K562 (cell line): ENCODE measurements around the gene COL4A2. TPM values are rescaled to one million over a fixed set of nuclear protein-coding genes. Genes with fewer than 3 reads are reported as not detected.
A peak's percentile ranks its signal among the peaks of the same experiment; 100 is the strongest.

ENCODE experiments used
- ATAC-seq: fragments of 200-7000 bp; cut with Tn5 transposase; 3 replicates; pipeline ENCODE4 v1.9.1; 2020; ENCODE audit warnings: moderate library complexity
- BruUV-seq: library from RNA; stranded (reverse); fragments of 400-500 nt; replicated peaks from 2 replicates; lab custom pipeline; 2021; lab: Mats Ljungman, UMichigan
- CTCF ChIA-PET: fragments of 300-600 bp; formaldehyde crosslinking; extraction: SDS; loops from one replicate; lab custom pipeline; 2021; ENCODE audit warnings: low intra/inter-chr PET ratio; lab: Yijun Ruan, JAX
- POLR2A ChIA-PET: fragments of 300-600, 350-650 bp; sonication (Branson Sonifier 250); formaldehyde crosslinking; extraction: SDS; loops from one replicate; lab custom pipeline; 2021; ENCODE audit warnings: antibody characterized with exemption, inconsistent platforms; lab: Yijun Ruan, JAX
- DNase-seq, 4 experiments: peaks; one replicate each; pipeline versions ENCODE4 v3.0.0 to v3.0.0-alpha.2; 2011 to 2018; ENCODE audit warnings: low spot score in 3 of 4, mixed read lengths in 3 of 4; ENCODE audit errors: extremely low read depth in 1 of 4
- FAIRE-seq: peaks from 2 replicates; lab custom pipeline; 2011; peaks lifted over from hg19 to GRCh38; lab: Jason Lieb, UNC
- H2AFZ ChIP-seq: 2 replicates; pipeline ENCODE4 v1.6.0; 2011; ENCODE audit warnings: low read depth, low read length, control low read depth, inconsistent platforms
- H3K27ac ChIP-seq: fragments of 200-600 bp; 3 replicates; pipeline ENCODE4 v1.8.0; 2011; ENCODE audit warnings: low read depth, mild to moderate bottlenecking, control low read depth, inconsistent platforms, low read length, moderate library complexity, mixed read lengths; ENCODE audit errors: extremely low read depth
- H3K27me3 ChIP-seq, 2 experiments: fragments of 300-600 bp in 1 of 2; 2 replicates in 1 of 2; 3 replicates in 1 of 2; pipeline versions ENCODE4 v1.6.0 to v1.8.0; 2011; ENCODE audit warnings: inconsistent platforms in 2 of 2, low read length in 2 of 2, mild to moderate bottlenecking in 1 of 2, mixed read lengths in 1 of 2, moderate library complexity in 1 of 2; ENCODE audit not compliant: control insufficient read depth in 2 of 2, insufficient read depth in 2 of 2
- H3K36me3 ChIP-seq: fragments of 300-600 bp; 3 replicates; pipeline ENCODE4 v1.8.0; 2011; ENCODE audit warnings: mild to moderate bottlenecking, low read length, inconsistent platforms; ENCODE audit not compliant: control insufficient read depth, insufficient read depth
- H3K4me1 ChIP-seq, 2 experiments: fragments of 200-600 bp in 1 of 2; replicated peaks in 1 of 2; 2 replicates in 1 of 2; 3 replicates in 1 of 2; pipeline versions ENCODE4 v1.5.1 to v1.8.0; 2011; ENCODE audit warnings: inconsistent platforms in 2 of 2, low read length in 2 of 2, mild to moderate bottlenecking in 1 of 2, mixed read lengths in 1 of 2, moderate library complexity in 1 of 2; ENCODE audit not compliant: control insufficient read depth in 2 of 2, insufficient read depth in 2 of 2
- H3K4me2 ChIP-seq: 2 replicates; pipeline ENCODE4 v1.6.1; 2011; ENCODE audit warnings: low read length, control low read depth, inconsistent platforms, mixed read lengths; ENCODE audit not compliant: insufficient read depth
- H3K4me3 ChIP-seq: fragments of 200-600 bp; sonication (generic), shearing (Covaris generic); 2 replicates; pipeline ENCODE4 v1.5.1; 2016; ENCODE audit warnings: control low read depth, inconsistent platforms
- H3K79me2 ChIP-seq: fragments of 200-600 bp; 3 replicates; pipeline ENCODE4 v1.8.0; 2011; ENCODE audit warnings: low read length, inconsistent platforms; ENCODE audit not compliant: control insufficient read depth, insufficient read depth
- H3K9ac ChIP-seq, 2 experiments: 2 replicates each; pipeline versions ENCODE4 v1.6.0 to v1.6.1; 2011; ENCODE audit warnings: low read depth in 2 of 2, low read length in 2 of 2, control low read depth in 1 of 2, inconsistent platforms in 1 of 2, mild to moderate bottlenecking in 1 of 2, mixed read lengths in 1 of 2; ENCODE audit not compliant: insufficient read depth in 1 of 2
- H3K9me1 ChIP-seq: one replicate; pipeline ENCODE4 v1.6.0; 2011; ENCODE audit warnings: inconsistent platforms, mild to moderate bottlenecking, low read length, moderate library complexity; ENCODE audit not compliant: control insufficient read depth, insufficient read depth
- H3K9me3 ChIP-seq: replicated peaks from 2 replicates; pipeline ENCODE4 v1.5.1; 2011; ENCODE audit warnings: low read depth, low read length, inconsistent platforms; ENCODE audit not compliant: control insufficient read depth, insufficient read depth
- H4K20me1 ChIP-seq: replicated peaks from 2 replicates; pipeline ENCODE4 v1.6.1; 2011; ENCODE audit warnings: low read length, inconsistent platforms, mixed read lengths; ENCODE audit not compliant: control insufficient read depth, insufficient read depth
- CBFA2T3 ChIP-seq: fragments of 450-650 bp; IDR thresholded peaks from 2 replicates; pipeline ENCODE4 v1.6.1; 2017
- ELF4 ChIP-seq: fragments of 450-650 bp; formaldehyde crosslinking; IDR thresholded peaks from 2 replicates; pipeline ENCODE4 v1.4.0; 2022; ENCODE audit warnings: missing genetic modification characterization
- FOXJ3 ChIP-seq: sonication (generic); formaldehyde crosslinking; IDR thresholded peaks from 2 replicates; pipeline ENCODE4 v1.4.0; 2020; ENCODE audit warnings: mild to moderate bottlenecking, missing genetic modification reagents
- FOXM1 ChIP-seq, 2 experiments: fragments of 450-650 bp in 1 of 2; sonication (generic) in 1 of 2; formaldehyde crosslinking in 1 of 2; IDR thresholded peaks; 2 replicates each; pipeline versions ENCODE4 v1.6.1 to v1.9.0; 2017 to 2022; ENCODE audit warnings: low read depth in 2 of 2, mild to moderate bottlenecking in 2 of 2, missing genetic modification reagents in 1 of 2, moderate library complexity in 1 of 2
- ILK ChIP-seq: fragments of 450-650 bp; IDR thresholded peaks from 2 replicates; pipeline ENCODE4 v1.6.1; 2016; ENCODE audit warnings: missing genetic modification characterization, low read depth, mild to moderate bottlenecking, missing compliant biosample characterization, moderate library complexity, borderline replicate concordance
- MECOM ChIP-seq: fragments of 250-450 bp; sonication (Bioruptor Pico); IDR thresholded peaks from 2 replicates; pipeline ENCODE4 v1.8.0; 2022; ENCODE audit warnings: inconsistent platforms
- NUFIP1 ChIP-seq: fragments of 450-650 bp; IDR thresholded peaks from 2 replicates; pipeline ENCODE4 v1.6.1; 2018; ENCODE audit not compliant: partially characterized antibody
- RAD21 ChIP-seq, 2 experiments: fragments of 250-450 bp in 1 of 2; fragments of 450-650 bp in 1 of 2; sonication (Bioruptor Pico) in 1 of 2; formaldehyde crosslinking in 1 of 2; IDR thresholded peaks in 1 of 2; conservative IDR thresholded peaks in 1 of 2; 2 replicates each; pipeline versions ENCODE4 v1.4.0 to v1.8.0; 2020 to 2022; ENCODE audit warnings: mild to moderate bottlenecking in 2 of 2, moderate library complexity in 1 of 2
- TAF9B ChIP-seq: fragments of 450-650 bp; IDR thresholded peaks from 2 replicates; pipeline ENCODE4 v1.6.1; 2018; ENCODE audit warnings: mild to moderate bottlenecking; ENCODE audit not compliant: partially characterized antibody
- ZNF282 ChIP-seq: sonication (generic); formaldehyde crosslinking; IDR thresholded peaks from 2 replicates; pipeline ENCODE4 v1.8.1; 2023; ENCODE audit warnings: missing genetic modification reagents
- ZNF384 ChIP-seq: IDR thresholded peaks from 2 replicates; pipeline ENCODE4 v1.6.1; 2012; ENCODE audit warnings: low read depth, low read length, improper control_type of control experiment
- ZNF75A ChIP-seq: fragments of 450-650 bp; formaldehyde crosslinking; IDR thresholded peaks from 2 replicates; pipeline ENCODE4 v1.4.0; 2020; ENCODE audit warnings: mild to moderate bottlenecking
- ZNF79 ChIP-seq: fragments of 250-450 bp; sonication (Bioruptor Pico); IDR thresholded peaks from 2 replicates; pipeline ENCODE4 v1.4.0; 2020; ENCODE audit warnings: low read depth, mild to moderate bottlenecking, moderate library complexity
- WGBS: fragments of 100-300 bp; shearing (Covaris generic); methylation state at CpG from one replicate; pipeline ENCODE4 v1.1.6; 2016; ENCODE audit warnings: low coverage, mixed read lengths; ENCODE audit not compliant: insufficient coverage; ENCODE audit errors: missing lambda C conversion rate; 5-methylcytosine and 5-hydroxymethylcytosine counted together
- in situ Hi-C: fragments of 300-500 bp; cut with MboI; formaldehyde crosslinking; loops from 4 replicates; pipeline ENCODE4 v1.15.0; 2018; ENCODE audit warnings: inconsistent platforms, mixed read lengths
- intact Hi-C: fragments of 100-400 bp; cut with micrococcal nuclease; formaldehyde crosslinking; loops from 2 replicates; pipeline ENCODE4 v1.14.2; 2022
- polyA plus RNA-seq, 8 experiments: library from polyadenylated mRNA; depleted of rRNA in 4 of 8; stranded (reverse) in 5 of 8; unstranded in 3 of 8; fragments of >200 nt; fragmentation: Nextera tagmentation in 2 of 8; fragmentation: Illumina TruSeq in 1 of 8; extraction: Ambion mirVana in 2 of 8; extraction: Trizol in 1 of 8; gene quantifications; 2 replicates each; pipeline versions ENCODE4 v1.2.1 to v1.2.3, GENCODE V29; 2011 to 2014; ENCODE audit warnings: inconsistent platforms in 1 of 8, missing spikeins in 1 of 8
- total RNA-seq, 7 experiments: library from RNA; depleted of rRNA in 6 of 7; stranded (reverse); fragments of >200 nt in 6 of 7; fragmentation: Illumina TruSeq in 2 of 7; extraction: Trizol in 2 of 7; gene quantifications; 2 replicates each; pipeline versions ENCODE4 v1.2.1 to v1.2.3, GENCODE V29; 2011 to 2021; ENCODE audit warnings: low replicate concordance in 1 of 7
- TF ChIP-seq, protein P1 (sequence below): sonication (generic); formaldehyde crosslinking; IDR thresholded peaks from 2 replicates; pipeline ENCODE4 v1.4.0; 2020; ENCODE audit warnings: mild to moderate bottlenecking, missing genetic modification reagents
- TF ChIP-seq, protein P2 (sequence below): sonication (generic); formaldehyde crosslinking; IDR thresholded peaks from 2 replicates; pipeline ENCODE4 v1.8.0; 2022; ENCODE audit warnings: mild to moderate bottlenecking, missing genetic modification reagents, borderline replicate concordance
- TF ChIP-seq, protein P3 (sequence below): sonication (generic); formaldehyde crosslinking; IDR thresholded peaks from 2 replicates; pipeline ENCODE4 v1.9.0; 2022; ENCODE audit warnings: mild to moderate bottlenecking, missing genetic modification reagents
- TF ChIP-seq, protein P4 (sequence below): IDR thresholded peaks from 2 replicates; pipeline ENCODE4 v1.6.1; 2011; ENCODE audit warnings: borderline replicate concordance, low read depth, mild to moderate bottlenecking, moderate library complexity, low read length; ENCODE audit not compliant: insufficient read depth, poor library complexity, severe bottlenecking

Gene COL4A2
- total and polyA plus RNA-seq, 9 of the 15 experiments (the other 6 are each of a cell fraction or from before 2014, with no cell fraction given), result 0.13 to 15.2 (median 8.1) TPM

DNA sequence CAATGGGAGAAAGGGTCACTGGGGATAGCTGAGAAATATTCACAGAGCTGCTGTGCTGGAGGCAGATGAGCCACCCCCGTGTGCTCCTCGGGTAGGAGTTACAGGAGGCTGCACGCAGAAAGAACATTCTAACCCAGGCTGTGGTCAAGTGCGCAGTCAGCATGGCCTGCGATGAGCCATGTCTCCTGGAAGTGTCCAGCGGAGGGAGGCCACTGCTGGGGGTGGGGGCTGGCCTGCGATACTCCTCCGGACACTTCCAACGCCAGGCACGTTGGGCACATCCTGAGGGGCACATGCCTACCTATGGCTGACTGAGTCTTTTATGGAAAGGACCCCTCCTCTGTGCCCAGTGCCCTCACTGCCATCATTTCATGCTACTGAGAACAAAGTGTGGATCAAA lies 198.5 kb downstream of the COL4A2 start:
- POLR2A ChIA-PET, result no interaction called here
- 86% methylated on average over 6 of the region's 10 CpGs for WGBS
- TF ChIP-seq, protein P1, sequence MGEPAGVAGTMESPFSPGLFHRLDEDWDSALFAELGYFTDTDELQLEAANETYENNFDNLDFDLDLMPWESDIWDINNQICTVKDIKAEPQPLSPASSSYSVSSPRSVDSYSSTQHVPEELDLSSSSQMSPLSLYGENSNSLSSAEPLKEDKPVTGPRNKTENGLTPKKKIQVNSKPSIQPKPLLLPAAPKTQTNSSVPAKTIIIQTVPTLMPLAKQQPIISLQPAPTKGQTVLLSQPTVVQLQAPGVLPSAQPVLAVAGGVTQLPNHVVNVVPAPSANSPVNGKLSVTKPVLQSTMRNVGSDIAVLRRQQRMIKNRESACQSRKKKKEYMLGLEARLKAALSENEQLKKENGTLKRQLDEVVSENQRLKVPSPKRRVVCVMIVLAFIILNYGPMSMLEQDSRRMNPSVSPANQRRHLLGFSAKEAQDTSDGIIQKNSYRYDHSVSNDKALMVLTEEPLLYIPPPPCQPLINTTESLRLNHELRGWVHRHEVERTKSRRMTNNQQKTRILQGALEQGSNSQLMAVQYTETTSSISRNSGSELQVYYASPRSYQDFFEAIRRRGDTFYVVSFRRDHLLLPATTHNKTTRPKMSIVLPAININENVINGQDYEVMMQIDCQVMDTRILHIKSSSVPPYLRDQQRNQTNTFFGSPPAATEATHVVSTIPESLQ (CRISPR knock-in tag), result no peak
- TF ChIP-seq NUFIP1 (no peak), ILK (tag) (no peak), FOXJ3 (CRISPR knock-in tag) (no peak), ZNF75A (CRISPR knock-in tag) (no peak), CBFA2T3 (no peak), ZNF282 (CRISPR knock-in tag) (no peak), ELF4 (no peak), FOXM1 (IDR thresholded peaks at IDR 0.05; ENCODE audit: low read depth) (no peak), FOXM1 (CRISPR knock-in tag; IDR thresholded peaks at IDR 0.05; ENCODE audit: low read depth) (no peak), ZNF79 (CRISPR knock-in tag) (no peak), TAF9B (no peak), ZNF384 (no peak), MECOM (CRISPR knock-in tag) (no peak), RAD21 (CRISPR knock-in tag; conservative IDR thresholded peaks at IDR 0.05 in 1 of 2, IDR thresholded peaks at IDR 0.05 in 1 of 2) (no peak)
- TF ChIP-seq, protein P2, sequence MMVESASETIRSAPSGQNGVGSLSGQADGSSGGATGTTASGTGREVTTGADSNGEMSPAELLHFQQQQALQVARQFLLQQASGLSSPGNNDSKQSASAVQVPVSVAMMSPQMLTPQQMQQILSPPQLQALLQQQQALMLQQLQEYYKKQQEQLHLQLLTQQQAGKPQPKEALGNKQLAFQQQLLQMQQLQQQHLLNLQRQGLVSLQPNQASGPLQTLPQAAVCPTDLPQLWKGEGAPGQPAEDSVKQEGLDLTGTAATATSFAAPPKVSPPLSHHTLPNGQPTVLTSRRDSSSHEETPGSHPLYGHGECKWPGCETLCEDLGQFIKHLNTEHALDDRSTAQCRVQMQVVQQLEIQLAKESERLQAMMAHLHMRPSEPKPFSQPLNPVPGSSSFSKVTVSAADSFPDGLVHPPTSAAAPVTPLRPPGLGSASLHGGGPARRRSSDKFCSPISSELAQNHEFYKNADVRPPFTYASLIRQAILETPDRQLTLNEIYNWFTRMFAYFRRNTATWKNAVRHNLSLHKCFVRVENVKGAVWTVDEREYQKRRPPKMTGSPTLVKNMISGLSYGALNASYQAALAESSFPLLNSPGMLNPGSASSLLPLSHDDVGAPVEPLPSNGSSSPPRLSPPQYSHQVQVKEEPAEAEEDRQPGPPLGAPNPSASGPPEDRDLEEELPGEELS, result no peak
- TF ChIP-seq, protein P3, sequence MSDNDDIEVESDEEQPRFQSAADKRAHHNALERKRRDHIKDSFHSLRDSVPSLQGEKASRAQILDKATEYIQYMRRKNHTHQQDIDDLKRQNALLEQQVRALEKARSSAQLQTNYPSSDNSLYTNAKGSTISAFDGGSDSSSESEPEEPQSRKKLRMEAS (CRISPR knock-in tag), result no peak
- TF ChIP-seq, protein P4, sequence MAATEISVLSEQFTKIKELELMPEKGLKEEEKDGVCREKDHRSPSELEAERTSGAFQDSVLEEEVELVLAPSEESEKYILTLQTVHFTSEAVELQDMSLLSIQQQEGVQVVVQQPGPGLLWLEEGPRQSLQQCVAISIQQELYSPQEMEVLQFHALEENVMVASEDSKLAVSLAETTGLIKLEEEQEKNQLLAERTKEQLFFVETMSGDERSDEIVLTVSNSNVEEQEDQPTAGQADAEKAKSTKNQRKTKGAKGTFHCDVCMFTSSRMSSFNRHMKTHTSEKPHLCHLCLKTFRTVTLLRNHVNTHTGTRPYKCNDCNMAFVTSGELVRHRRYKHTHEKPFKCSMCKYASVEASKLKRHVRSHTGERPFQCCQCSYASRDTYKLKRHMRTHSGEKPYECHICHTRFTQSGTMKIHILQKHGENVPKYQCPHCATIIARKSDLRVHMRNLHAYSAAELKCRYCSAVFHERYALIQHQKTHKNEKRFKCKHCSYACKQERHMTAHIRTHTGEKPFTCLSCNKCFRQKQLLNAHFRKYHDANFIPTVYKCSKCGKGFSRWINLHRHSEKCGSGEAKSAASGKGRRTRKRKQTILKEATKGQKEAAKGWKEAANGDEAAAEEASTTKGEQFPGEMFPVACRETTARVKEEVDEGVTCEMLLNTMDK, result no peak

More for the DNA sequence above, 198.5 kb downstream of the COL4A2 start:
- DNase-seq (no peak), FAIRE-seq (no peak), ATAC-seq (no peak)
- H2AFZ ChIP-seq, result no peak overlapping the region
- no peak overlapping the region for H3K4me3 ChIP-seq
- H3K79me2 ChIP-seq, result no peaks in the 10 kb centered on the region; the same call in 2 of the 3 replicates
- H3K27ac ChIP-seq, result no peak overlapping the region; the same call in 2 of the 3 replicates
- intact Hi-C loops, result loop anchor here (2.0 to 5.0 kb wide), 3 partner anchors 35 to 72 kb away; partner anchors contain the start of gene RAB20
- H3K4me1 ChIP-seq, result peaks cover 63 to 64% of the 10 kb centered on the region in 2 experiments
- no peaks in the 10 kb centered on the region for H3K36me3 ChIP-seq
- no peaks in the 10 kb centered on the region for H3K9me3 ChIP-seq
- CTCF ChIA-PET, result no interaction called here
- no TSS peak for BruUV-seq
- no peaks in the 10 kb centered on the region for H3K27me3 ChIP-seq
- peak overlapping the region in 1 of 2 experiments; percentile 36; a peak in 1 of 4 replicates for H3K9ac ChIP-seq
- H3K9me1 ChIP-seq, result peaks cover 3% of the 10 kb centered on the region
- no peak overlapping the region; the same call in 1 of the 2 replicates for H3K4me2 ChIP-seq
- no peaks in the 10 kb centered on the region for H4K20me1 ChIP-seq
- in situ Hi-C loops, result no loop called here
